ENCODE data around the gene USF2. TPM values are rescaled to one million over a fixed set of nuclear protein-coding genes. Genes with fewer than 3 reads are reported as not detected.

The USF2 gene
- polyA plus RNA-seq, 1 donor (not counting 4 experiments of a cell fraction or from before 2014, with no cell fraction given): 53.8 TPM

GRCh38 chr19:35264268-35265125 lies 4.3 kb upstream of the USF2 start:
- Histone ChIP-seq H3K4me3 (ENCODE audit: control insufficient read depth in 2 of 3, extremely low read depth in 1 of 3, insufficient read depth in 2 of 3, low read depth in 1 of 3, low read length in 3 of 3) (no peak overlapping the region), H3K4me2 (ENCODE audit: control insufficient read depth, extremely low read depth, insufficient read depth, low read depth, low read length) (no peak overlapping the region), H2AFZ (ENCODE audit: control insufficient read depth, low read length) (no peak overlapping the region), H3K27ac (ENCODE audit: control insufficient read depth, insufficient read depth, low read length) (no peak overlapping the region), H3K4me1 (ENCODE audit: control insufficient read depth, extremely low read depth, insufficient read depth, low read length) (peaks cover 17% of the 10 kb centered on the region), H3K79me2 (ENCODE audit: control insufficient read depth, insufficient read depth, low read length) (peaks cover 15% of the 10 kb centered on the region), H4K20me1 (ENCODE audit: control insufficient read depth, extremely low read depth, insufficient read depth, low read length) (no peaks in the 10 kb centered on the region), H3K36me3 (ENCODE audit: control insufficient read depth in 2 of 2, extremely low read depth in 1 of 2, insufficient read depth in 2 of 2, low read length in 2 of 2) (peaks cover 24 to 34% of the 10 kb centered on the region in 2 experiments), H3K9me1 (ENCODE audit: control insufficient read depth, extremely low read depth, insufficient read depth, low read length) (no peaks in the 10 kb centered on the region), H3K9ac (ENCODE audit: control insufficient read depth, extremely low read depth, insufficient read depth, low read length) (no peak overlapping the region), H3K9me3 (ENCODE audit: control insufficient read depth, low read depth, low read length) (no peaks in the 10 kb centered on the region), H3K27me3 (ENCODE audit: control insufficient read depth, extremely low read depth, insufficient read depth, low read length) (no peaks in the 10 kb centered on the region)
- dilution Hi-C loops (cut with MboI; ENCODE audit: extremely low pct_ligation_motif_present, low sequenced_read_pairs): no loop called here
- FAIRE-seq: no peak
- DNase-seq (ENCODE audit: low read depth, low spot score): no peak
- TF ChIP-seq EZH2 (IDR thresholded peaks at IDR 0.05; ENCODE audit: low read length) (no peak), CTCF (optimal IDR thresholded peaks at IDR 0.05 in 1 of 3, IDR thresholded peaks at IDR 0.05 in 1 of 3, conservative IDR thresholded peaks at IDR 0.05 in 1 of 3; ENCODE audit: extremely low read depth in 1 of 3, insufficient read depth in 2 of 3, low read length in 3 of 3) (no peak)

- Histone ChIP-seq H3K27me3 (ENCODE audit: control insufficient read depth, extremely low read depth, insufficient read depth, low read length) (no peaks in the 10 kb centered on the region), H3K9me3 (ENCODE audit: control insufficient read depth, low read depth, low read length) (no peaks in the 10 kb centered on the region), H4K20me1 (ENCODE audit: control insufficient read depth, extremely low read depth, insufficient read depth, low read length) (no peaks in the 10 kb centered on the region), H3K27ac (ENCODE audit: control insufficient read depth, insufficient read depth, low read length) (no peak overlapping the region), H3K9me1 (ENCODE audit: control insufficient read depth, extremely low read depth, insufficient read depth, low read length) (no peaks in the 10 kb centered on the region), H3K36me3 (ENCODE audit: control insufficient read depth in 2 of 2, extremely low read depth in 1 of 2, insufficient read depth in 2 of 2, low read length in 2 of 2) (peaks cover 19 to 31% of the 10 kb centered on the region in 2 experiments), H3K79me2 (ENCODE audit: control insufficient read depth, insufficient read depth, low read length) (peaks cover 18% of the 10 kb centered on the region), H3K4me3 (ENCODE audit: control insufficient read depth in 2 of 3, extremely low read depth in 1 of 3, insufficient read depth in 2 of 3, low read depth in 1 of 3, low read length in 3 of 3) (no peak overlapping the region), H2AFZ (ENCODE audit: control insufficient read depth, low read length) (no peak overlapping the region), H3K4me2 (ENCODE audit: control insufficient read depth, extremely low read depth, insufficient read depth, low read depth, low read length) (no peak overlapping the region), H3K4me1 (ENCODE audit: control insufficient read depth, extremely low read depth, insufficient read depth, low read length) (peaks cover 17% of the 10 kb centered on the region), H3K9ac (ENCODE audit: control insufficient read depth, extremely low read depth, insufficient read depth, low read length) (no peak overlapping the region)
- dilution Hi-C loops (cut with MboI; ENCODE audit: extremely low pct_ligation_motif_present, low sequenced_read_pairs): no loop called here
- FAIRE-seq (no peak), DNase-seq (ENCODE audit: low read depth, low spot score) (no peak)
- no peak for TF ChIP-seq CTCF (optimal IDR thresholded peaks at IDR 0.05 in 1 of 3, IDR thresholded peaks at IDR 0.05 in 1 of 3, conservative IDR thresholded peaks at IDR 0.05 in 1 of 3; ENCODE audit: extremely low read depth in 1 of 3, insufficient read depth in 2 of 3, low read length in 3 of 3)
- no peak for TF ChIP-seq EZH2 (IDR thresholded peaks at IDR 0.05; ENCODE audit: low read length)
These were observed 3.4 kb upstream of the USF2 start for GRCh38 chr19:35265126-35265899.

All from keratinocyte (primary cell).